ENCODE data around the gene HDAC4.

Gene HDAC4

DNA sequence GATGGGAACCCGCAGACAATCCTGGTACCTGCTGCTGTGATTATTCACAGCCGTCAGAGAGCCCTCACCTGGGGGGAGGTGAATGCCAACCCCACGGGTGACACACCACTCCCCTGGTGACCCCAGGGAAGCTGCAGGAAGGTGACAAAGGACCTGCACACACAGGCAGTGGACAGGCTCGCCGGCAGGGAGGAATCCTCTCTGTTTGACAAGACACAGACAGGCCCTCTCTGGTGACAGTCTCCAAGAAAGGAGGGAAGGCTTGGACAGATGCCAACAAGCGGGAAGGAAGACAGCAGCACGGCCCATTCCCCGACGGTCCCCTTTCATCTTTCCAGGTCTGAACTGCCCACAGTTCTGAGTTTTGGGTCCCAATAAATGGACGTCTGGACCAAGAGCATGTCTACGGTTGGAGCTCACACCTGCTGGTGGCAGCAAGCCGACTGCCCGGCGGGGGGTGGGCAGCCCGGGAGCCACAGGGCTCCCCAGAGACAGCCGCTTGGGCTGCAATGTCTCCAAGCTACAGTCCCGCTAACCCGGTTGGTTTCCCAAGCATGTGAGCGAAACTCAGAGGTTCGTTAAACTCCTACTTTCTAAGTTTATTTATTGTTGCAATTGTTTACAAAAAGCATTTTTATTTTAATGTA, 31.8 kb downstream of the HDAC4 start:
- peak; percentile 31 for DNase-seq (ENCODE audit: low spot score)

- no peak for DNase-seq (ENCODE audit: low spot score)
Observed at GRCh38 chr2:239368321-239368720, 32.5 kb downstream of the HDAC4 start.

DNA sequence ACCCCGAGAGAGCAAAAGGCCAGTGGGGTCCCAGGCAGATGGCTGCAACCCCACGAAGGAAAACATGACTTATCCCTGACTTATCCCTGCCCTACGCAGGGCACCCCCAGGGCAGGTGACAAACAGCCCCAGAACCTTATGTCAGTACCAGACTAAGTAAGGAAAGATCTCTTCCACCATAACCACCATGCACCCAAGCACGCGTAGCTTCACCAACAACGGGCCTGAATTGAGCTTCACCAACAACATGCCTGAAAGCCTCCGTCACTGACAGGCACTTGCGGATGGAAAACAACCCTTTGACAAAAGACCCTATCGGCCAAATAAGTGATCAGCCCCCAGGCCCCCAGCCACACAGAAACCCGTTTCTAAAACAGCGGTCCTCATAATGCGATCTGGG, 34.1 kb downstream of the HDAC4 start:
- DNase-seq (ENCODE audit: low spot score): no peak

DNA sequence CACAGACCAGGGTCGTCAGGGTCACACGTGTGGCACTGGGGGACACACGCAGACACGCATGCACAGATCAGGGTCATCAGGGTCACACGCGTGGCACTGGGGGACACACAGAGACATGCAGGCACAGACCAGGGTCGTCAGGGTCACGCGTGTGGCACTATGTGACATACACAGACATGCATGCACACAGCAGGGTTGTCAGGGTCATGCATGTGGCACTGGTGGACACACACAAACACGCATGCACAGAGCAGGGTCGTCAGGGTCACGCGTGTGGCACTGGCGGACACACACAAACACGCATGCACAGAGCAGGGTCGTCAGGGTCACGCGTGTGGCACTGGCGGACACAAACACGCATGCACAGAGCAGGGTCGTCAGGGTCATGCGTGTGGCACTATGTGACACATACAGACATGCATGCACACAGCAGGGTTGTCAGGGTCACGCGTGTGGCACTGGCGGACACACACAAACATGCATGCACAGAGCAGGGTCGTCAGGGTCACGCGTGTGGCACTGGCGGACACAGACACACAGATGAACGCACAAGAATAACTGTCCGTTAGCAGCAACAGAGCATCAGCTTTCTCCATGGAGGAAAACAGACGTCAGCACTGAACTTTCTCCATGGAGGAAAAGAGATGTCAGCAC, 34.9 kb downstream of the HDAC4 start:
- DNase-seq (ENCODE audit: low spot score): no peak

DNA sequence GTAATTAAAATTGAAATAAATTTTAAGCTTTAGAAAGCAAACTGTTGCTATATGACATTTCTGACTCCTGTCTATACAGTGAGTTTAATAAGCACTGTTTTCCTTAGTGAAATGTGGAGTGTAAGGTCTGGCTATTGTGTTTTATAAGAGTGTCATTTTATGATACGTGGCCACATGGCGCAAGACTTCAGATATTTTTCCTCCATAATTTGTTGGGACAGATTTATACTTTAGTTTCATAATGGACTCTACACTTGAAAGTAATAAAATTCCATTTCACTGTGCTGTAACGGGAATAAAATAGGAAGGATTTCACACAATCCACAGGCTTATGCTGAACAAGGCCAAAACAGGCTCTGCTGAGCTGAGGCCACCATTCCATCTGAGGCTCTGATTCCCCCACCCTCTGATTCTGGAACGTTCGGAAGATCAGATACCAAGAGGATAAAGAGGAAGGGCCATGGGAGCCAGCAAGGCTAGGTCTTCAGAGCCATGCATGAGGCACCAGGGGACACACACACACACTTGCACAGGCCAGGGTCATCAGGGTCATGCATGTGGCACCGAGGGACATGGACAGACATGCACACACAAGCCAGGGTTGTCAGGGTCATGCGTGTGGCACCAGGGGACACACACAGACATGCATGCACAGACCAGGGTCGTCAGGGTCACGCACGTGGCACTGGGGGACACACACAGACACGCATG, 35.6 kb downstream of the HDAC4 start:
- DNase-seq (ENCODE audit: low spot score): no peak

DNA sequence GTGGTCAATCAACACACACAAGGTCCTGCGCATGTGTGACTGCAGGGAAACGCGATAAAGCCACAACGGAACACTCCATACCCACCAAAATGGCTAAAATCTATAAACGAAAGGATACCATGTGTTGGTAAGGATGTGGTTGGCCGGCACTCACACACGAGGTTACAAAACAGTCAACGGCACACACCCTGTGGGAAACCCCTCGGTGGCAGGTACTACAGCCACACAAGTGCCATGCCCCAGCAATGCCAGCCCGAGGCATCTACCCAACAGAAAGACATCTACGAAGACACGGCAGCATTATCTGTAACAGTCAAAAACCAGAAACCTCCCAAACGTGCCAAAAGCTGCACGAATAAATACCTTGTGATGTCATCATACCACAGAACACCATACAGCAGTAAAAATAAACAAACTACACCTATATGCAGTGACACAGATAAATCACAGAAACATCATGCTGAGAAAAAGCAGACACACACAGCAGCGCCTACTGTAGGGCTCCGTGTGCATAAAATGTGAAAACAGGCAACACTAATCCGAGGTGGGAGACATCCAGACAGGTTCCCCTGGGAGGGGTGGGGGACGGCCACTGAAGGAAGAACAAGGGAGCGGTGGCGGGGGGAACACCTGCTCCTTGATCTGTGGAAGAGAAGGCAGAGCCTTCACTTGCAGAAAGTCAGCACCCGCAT, 36.7 kb downstream of the HDAC4 start:
- DNase-seq (ENCODE audit: low spot score): no peak

DNA sequence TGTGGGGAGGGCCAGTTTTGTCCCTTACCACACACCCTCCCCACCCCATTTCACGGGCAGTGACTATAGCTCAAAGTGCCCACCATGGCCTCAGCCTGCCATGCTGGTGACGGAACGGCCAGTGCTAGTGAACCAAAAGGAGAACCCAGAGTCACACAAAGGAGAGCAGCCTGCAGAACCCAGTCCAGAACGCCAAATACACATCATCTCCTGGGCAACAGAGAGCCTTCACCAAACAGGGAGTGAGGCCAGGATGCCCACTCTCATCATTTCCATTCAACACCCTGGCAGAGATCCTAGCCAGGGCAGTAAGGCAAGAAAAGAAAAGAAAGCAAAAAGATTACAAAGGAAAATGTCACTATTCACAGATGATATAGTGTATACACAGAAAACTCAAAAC, 38.3 kb downstream of the HDAC4 start:
- DNase-seq (ENCODE audit: low spot score): no peak

DNA sequence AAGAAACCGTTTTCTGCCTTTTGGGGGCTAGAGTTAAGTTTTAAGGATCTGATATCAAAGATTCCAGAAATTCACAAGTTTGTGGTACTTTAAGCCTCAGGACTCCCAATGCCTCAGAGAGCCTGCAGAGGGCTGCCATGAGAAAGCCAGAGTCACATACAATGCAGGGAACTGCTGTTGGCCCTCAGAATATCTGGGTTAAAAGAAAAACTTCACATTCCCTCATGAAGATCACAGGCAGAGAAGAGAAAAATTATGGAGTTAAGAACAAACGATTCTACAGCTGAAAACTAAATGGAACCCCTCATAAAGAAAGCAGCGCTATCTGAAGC, 39.5 kb downstream of the HDAC4 start:
- DNase-seq (ENCODE audit: low spot score): peak; percentile 36

DNA sequence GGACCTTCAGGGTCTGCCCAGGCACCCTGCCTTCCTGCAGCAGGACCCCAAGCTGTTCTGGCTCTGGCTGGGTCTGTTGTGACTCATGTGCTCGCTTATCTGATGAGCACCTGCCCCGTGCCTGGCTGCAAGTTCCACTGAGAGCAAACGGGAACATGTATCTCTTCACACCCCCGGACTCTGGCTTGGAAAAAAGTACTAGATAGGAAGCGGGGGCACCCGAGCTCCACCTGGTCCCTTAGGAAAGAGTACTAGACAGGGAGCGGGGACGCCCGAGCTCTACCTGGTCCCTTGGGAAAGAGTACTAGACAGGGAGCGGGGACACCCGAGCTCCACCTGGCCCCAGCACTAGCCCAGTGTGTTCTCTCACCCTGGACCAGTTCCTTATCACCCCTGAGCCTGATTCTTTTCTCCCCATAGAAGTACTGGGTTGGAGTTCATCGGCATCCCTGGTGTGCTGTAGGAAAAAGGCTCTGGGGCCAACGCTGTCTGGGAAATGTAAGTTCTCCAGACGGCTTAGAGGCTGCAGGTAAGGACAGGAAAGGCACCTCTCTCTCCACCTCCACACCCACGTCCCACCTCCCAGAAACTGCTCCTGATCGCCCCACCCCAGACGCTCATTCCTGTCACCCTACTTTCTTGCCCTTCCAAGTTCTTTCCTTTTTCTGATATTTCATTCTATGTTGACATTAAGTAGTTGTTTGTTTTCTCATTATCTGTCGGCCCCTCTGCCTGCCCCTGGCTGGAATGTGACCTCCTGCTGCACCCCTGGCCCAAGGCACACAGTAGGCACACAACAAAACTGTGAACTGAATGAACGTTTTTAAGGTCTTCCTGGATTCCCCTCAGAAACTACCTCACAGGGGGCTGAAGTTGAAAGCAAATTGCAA, 40.2 kb downstream of the HDAC4 start:
- no peak for DNase-seq (ENCODE audit: low spot score)

DNA sequence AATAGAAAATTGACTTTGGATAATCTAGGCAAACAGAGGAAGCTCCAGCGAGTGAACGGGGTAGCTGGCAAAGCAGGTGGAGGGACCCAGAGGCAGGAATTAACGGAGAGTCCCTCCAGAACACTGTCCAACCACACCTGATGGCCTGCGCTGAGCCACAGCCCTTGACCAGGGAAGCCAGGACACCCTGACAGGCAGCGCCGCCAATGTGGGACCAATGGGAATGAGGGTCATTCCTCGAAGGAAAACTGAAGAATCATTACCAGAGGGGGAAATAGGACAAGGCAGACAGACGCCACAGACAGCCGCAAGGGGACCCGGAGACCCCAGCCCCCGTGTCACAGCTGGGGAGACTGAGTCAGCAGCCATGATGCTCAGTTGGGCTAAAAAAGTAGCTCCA, 40.8 kb downstream of the HDAC4 start:
- DNase-seq (ENCODE audit: low spot score): no peak

DNA sequence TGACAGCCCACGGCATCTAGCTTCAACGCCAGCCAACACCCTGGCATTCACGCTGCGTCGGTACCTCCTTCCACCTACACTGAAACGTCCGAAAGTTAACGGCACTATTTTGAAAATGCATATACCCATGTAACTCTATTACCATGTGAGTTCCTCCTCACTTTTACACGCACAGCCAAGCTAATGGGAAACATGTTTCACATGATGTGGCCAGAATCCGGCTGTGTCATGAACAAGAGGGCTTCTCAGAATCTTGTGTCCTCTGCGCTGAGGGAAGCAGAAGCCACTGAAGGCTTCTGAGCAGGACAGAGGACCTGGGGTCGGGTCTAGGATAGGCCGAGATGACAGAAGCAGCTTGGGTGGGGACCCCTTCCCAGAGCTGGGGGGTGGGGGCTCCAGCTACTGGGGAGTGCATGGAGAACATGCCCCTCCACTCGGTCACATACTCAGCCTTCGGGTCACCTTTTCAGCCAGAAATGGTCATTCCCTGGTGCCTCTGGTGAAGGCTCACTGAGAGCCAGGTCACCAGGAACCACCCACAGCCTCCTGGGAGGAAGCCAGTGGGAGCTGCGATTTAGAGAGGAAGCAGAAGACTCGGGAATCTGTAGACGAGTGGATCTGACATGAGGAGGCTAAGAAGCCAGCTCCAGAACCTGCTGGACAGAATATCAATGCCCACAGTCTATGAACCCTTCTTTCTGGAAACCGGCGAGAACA, 41.5 kb downstream of the HDAC4 start:
- DNase-seq (ENCODE audit: low spot score): no peak

GRCh38 chr2:239358062-239358754, 42.6 kb downstream of the HDAC4 start:
- no peak for DNase-seq (ENCODE audit: low spot score)

DNA sequence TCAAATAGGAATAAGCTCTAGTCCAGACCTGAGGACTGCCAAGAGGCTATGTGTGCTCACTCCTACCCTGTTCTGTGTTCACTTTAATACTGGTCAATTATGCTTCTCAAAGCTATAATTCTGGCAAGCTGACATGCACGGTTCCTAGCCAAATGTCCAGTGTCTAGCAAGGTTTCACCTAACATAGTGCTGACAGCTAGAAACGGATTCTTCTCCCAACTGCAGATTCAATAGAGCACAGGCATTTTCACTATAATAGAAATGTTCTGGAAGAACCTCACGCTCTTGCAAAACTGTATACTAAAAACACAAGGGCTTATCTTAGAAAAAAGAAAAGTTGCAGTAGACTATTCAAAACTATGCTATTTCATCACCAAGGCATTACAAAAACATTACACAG, 45.1 kb downstream of the HDAC4 start:
- DNase-seq (ENCODE audit: low spot score): no peak

GRCh38 chr2:239355139-239355538, 45.7 kb downstream of the HDAC4 start:
- DNase-seq (ENCODE audit: low spot score): peak; percentile 48

GRCh38 chr2:239354791-239355136, 46.1 kb downstream of the HDAC4 start:
- DNase-seq (ENCODE audit: low spot score): no peak

DNA sequence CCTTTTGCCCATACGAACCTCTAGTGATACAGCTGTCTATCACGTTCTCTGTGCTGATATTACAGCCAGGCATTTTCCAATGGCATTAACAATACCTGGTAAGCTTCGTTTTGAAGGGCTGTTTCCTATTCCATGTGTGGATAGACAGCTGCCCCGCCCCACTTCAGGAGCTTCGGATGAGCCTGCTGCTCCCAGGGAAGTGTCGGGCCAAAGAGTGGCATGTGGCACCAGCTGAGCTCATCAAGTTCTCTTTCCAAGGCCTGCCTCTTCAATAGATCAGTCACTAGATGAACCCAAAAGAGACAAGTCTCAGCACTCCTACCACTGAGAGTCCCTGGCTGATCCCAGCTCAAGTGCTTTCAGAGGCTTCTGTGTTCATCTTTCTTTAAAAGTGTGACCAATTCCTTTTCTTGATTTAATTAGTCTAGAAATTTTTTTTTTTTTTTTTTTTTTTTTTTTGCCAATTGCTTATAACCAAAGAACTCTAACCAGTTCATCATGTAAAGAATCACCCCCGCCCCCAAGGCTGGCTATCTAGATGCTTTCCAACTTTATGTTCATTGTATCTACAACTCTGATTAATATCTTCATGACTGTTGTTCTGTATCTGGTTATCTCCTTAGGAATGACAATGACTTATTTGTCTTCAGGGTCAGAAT, 46.6 kb downstream of the HDAC4 start:
- DNase-seq (ENCODE audit: low spot score): no peak

- DNase-seq (ENCODE audit: low spot score): no peak
Observed at GRCh38 chr2:239353692-239354091, 47.1 kb downstream of the HDAC4 start.

DNA sequence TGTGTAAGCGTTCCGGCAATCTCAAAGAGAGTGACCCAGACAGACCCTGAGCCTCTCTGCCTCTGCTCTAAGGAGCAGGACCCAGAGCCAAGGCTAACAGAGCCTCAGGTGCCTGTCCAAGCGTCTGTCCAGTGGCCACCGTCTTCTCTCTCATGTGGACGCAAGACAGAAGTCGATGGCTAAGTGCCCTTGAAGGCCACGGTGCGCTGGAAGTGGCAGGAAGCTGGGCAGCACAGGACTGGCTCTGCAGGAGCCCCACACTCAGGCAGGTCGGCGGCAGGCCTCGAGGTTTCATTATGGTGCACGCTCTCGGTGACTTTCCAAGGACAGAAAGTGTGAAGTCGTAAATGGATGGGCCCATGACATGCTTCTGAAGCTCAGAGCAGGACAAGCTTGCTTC, 49.1 kb downstream of the HDAC4 start:
- DNase-seq (ENCODE audit: low spot score): no peak

DNA sequence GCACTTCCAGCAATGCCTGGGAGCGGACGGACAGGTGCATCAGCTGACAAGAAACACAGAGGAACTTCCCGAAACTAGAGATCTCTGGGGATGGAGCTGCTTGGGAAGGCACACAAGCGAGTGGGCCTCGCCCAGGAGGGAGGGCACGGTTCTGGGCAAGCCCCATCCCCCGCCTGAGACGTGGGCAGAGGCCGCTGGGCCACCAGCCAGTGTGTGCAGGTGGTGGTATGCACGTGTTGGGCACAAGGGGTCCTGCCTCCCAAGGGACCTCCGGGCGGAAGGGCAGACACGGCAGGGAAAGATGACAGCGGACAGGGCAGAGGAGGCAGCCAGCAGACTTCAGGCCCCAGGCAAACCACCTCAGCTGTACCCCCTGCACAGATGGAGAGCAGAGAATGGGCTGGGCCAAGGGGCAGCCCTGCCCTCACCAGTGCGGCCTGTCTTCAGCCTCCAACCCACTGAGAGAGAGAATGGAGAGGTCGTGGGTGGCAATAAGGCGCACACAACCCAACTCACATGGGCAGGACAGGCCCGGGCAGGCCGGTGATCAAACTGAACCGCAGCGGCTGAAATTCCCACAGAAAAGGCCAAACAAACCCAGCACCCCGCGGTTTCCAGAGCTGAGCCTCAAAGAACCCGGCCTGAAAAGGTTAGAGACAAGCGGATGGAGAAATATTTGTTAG, 51.2 kb downstream of the HDAC4 start:
- DNase-seq (ENCODE audit: low spot score): no peak
